Muscle of leg (tissue), 11 donors: ENCODE results near the gene GRAMD1B. TPM values are rescaled to one million over a fixed set of nuclear protein-coding genes. Genes with fewer than 3 reads are reported as not detected.
A peak's percentile ranks its signal among the peaks of the same experiment; 100 is the strongest.

Source experiments
- DNase-seq: peaks from one replicate; pipeline ENCODE4 v3.0.0; 2013
- H3K27ac ChIP-seq: one replicate; pipeline ENCODE4 v1.5.1; 2013; ENCODE audit warnings: mild to moderate bottlenecking, low read length, control low read depth
- H3K27me3 ChIP-seq: one replicate; pipeline ENCODE4 v1.6.1; 2013; ENCODE audit warnings: low read length; ENCODE audit not compliant: control insufficient read depth, insufficient read depth
- H3K36me3 ChIP-seq: one replicate; pipeline ENCODE4 v1.6.1; 2013; ENCODE audit warnings: low read length; ENCODE audit not compliant: control insufficient read depth, insufficient read depth
- H3K4me1 ChIP-seq: one replicate; pipeline ENCODE4 v1.6.1; 2013; ENCODE audit warnings: low read length; ENCODE audit not compliant: control insufficient read depth, insufficient read depth
- H3K4me3 ChIP-seq: one replicate; pipeline ENCODE4 v1.5.1; 2013; ENCODE audit warnings: low read length, control low read depth
- H3K9me3 ChIP-seq: replicated peaks from 2 replicates; pipeline ENCODE4 v1.6.1; 2013; ENCODE audit warnings: low read depth, low read length; ENCODE audit not compliant: control insufficient read depth
- WGBS: methylation state at CpG from one replicate; pipeline ENCODE4 v1.1.5; 2013; ENCODE audit warnings: missing lambda C conversion rate; ENCODE audit not compliant: insufficient coverage; 5-methylcytosine and 5-hydroxymethylcytosine counted together
- polyA plus RNA-seq, 8 donors: library from polyadenylated mRNA; unstranded; fragments of 120-200 nt; gene quantifications; one replicate each; pipeline versions ENCODE4 v1.2.1 to v1.2.3, GENCODE V29; 2013; ENCODE audit warnings: inconsistent platforms in 1 of 8, low replicate concordance in 1 of 8; ENCODE audit not compliant: insufficient read length in 8 of 8, insufficient read depth in 1 of 8
- total RNA-seq: library from RNA; stranded (reverse); fragments of 120-200 nt; gene quantifications from one replicate; pipeline ENCODE4 v1.2.4, GENCODE V29; 2013

The GRAMD1B gene
- total and polyA plus RNA-seq, 9 donors: 6.9 to 10.9 (median 8.7) TPM

DNA sequence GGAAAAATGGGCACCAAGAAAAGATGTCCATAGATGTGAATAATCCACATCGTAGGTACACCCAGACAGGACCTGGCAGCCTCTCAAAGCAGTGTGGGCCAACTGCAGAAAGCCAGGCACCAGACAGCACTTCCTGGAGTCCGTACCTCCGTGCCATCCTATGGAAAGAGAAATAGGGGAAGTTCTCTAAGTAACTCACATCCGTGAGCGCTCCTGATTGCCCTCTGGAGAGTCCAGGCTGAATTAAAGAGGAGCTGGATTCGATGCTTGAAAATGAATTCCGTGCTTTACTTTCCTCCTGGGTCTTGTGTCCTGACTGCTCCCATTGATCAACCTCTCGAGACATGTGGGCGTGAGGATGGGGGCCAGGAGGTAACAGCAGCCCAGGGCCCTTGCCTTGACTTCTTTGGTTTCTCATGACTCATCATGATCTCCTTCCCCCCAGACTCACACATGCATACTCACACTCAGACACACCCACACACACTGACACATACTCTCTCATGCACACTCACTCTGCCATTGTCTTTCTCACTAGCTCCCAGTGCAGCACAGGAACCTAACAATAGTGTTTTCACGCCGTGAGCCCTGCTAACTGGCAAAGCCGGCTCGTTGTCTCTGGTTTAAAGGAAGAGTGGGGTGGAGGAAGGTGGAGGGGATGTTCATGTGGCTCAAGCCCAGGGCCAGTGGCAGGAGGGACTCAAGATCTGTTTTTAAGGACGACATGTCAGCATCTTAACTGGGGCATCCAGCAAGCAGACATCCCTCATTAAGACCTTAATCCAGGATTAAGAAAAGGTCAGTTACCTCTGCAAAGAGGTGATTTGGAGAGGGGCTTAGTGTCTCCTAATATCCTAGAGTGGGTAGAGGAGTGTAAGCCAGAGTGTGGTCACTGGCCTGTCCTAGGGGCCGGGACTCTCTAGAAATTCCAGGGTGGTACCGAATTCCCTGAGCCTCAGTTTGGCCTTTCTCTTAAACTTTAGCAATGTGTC, 120.2 kb downstream of the GRAMD1B start:
- Histone ChIP-seq H3K27me3 (no peaks in the 10 kb centered on the region), H3K4me3 (no peak overlapping the region), H3K27ac (no peak overlapping the region), H3K36me3 (no peaks in the 10 kb centered on the region), H3K9me3 (no peaks in the 10 kb centered on the region), H3K4me1 (no peaks in the 10 kb centered on the region)
- WGBS: 63% methylated on average over 9 of the region's 16 CpGs
- DNase-seq: no peak

GRCh38 chr11:123551079-123551478, 121.0 kb downstream of the GRAMD1B start:
- Histone ChIP-seq H3K27me3 (no peaks in the 10 kb centered on the region), H3K4me1 (no peaks in the 10 kb centered on the region), H3K4me3 (no peak overlapping the region), H3K9me3 (no peaks in the 10 kb centered on the region), H3K27ac (no peak overlapping the region), H3K36me3 (no peaks in the 10 kb centered on the region)
- WGBS: 81% methylated on average over 5 of the region's 6 CpGs
- DNase-seq: no peak

DNA sequence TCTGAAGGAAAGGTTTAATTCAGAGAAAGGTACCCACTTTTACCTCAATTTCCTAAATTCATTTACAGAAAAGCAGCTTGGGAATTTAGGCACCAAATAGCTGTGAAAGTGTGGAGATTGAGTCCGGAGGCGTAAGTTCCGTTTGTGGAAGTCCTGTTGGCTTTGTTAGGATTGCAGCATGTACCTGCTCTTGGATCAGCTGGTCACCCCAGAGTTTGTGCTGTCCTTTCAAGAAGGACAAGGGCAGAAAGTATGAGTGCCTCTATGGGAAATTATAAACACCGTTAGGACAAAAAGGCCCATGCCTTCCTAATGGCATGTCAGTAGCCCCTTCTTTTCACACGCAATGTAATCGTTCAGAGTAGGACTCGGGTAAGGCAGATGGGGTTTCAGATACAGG, 126.6 kb downstream of the GRAMD1B start:
- Histone ChIP-seq H3K4me1 (peaks cover 22% of the 10 kb centered on the region), H3K9me3 (no peaks in the 10 kb centered on the region), H3K27ac (no peak overlapping the region), H3K4me3 (no peak overlapping the region), H3K27me3 (no peaks in the 10 kb centered on the region), H3K36me3 (no peaks in the 10 kb centered on the region)
- WGBS: 89% methylated on average over 4 of the region's 7 CpGs
- no peak for DNase-seq

- Histone ChIP-seq H3K27ac (no peak overlapping the region), H3K36me3 (no peaks in the 10 kb centered on the region), H3K4me3 (no peak overlapping the region), H3K9me3 (no peaks in the 10 kb centered on the region), H3K4me1 (peaks cover 25% of the 10 kb centered on the region), H3K27me3 (no peaks in the 10 kb centered on the region)
- WGBS: 70% methylated on average over 8 of the region's 12 CpGs
- DNase-seq: no peak
Measured at GRCh38 chr11:123558536-123559315, 128.7 kb downstream of the GRAMD1B start.

DNA sequence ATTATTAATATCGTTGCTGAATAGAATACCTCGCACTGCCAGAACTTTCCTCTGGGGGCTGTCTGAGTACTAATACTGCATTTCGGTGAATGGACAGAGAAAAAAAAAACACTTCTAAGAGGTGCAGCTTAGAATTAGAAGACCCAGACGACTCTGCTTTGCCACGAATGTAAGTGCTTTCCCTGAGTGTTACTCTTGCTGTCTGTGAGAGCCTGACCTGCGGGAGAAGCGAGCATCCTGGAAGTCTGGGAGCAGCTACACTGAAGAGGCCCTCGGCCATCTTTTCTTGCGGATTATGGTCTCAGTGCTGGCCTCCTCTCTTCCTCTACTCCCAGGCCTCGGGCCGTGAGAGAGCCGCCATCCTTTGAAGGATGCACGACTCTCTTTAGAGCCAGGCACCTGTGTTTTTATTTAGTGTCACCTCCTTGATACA, 129.5 kb downstream of the GRAMD1B start:
- H3K9me3 ChIP-seq: no peaks in the 10 kb centered on the region
- H3K27me3 ChIP-seq: no peaks in the 10 kb centered on the region
- WGBS: 14% methylated on average over 11 of the region's 13 CpGs
- DNase-seq: peak; percentile 36
- H3K4me3 ChIP-seq: peak overlapping the region; percentile 38
- H3K27ac ChIP-seq: peak overlapping the region; percentile 67
- no peaks in the 10 kb centered on the region for H3K36me3 ChIP-seq
- H3K4me1 ChIP-seq: peaks cover 25% of the 10 kb centered on the region

DNA sequence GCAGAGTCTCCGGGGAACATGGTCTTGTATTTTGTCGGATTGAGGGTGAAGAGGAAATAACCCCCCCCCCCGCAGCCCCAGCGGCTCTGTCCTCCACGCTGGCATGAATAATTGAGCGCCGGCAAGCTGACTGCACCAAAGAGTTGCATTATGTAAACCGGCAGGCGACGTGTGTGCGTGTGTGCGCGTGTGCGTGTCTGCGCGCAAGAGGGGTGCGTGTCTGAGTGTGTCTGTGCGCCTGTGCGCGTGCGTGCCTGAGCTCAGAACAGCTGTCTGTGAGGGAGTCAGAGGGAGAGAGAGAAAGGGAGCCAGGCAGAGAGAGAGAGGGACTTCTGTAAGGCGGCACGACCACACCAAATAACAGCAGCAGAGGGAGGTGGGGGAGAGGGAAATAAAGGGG, 129.9 kb downstream of the GRAMD1B start:
- H3K27ac ChIP-seq: peak overlapping the region; percentile 67
- H3K4me3 ChIP-seq: peak overlapping the region; percentile 38
- H3K9me3 ChIP-seq: no peaks in the 10 kb centered on the region
- no peaks in the 10 kb centered on the region for H3K36me3 ChIP-seq
- no peaks in the 10 kb centered on the region for H3K27me3 ChIP-seq
- peak; percentile 82 for DNase-seq
- peaks cover 25% of the 10 kb centered on the region for H3K4me1 ChIP-seq
- WGBS: 0% methylated on average over 18 of the region's 23 CpGs

GRCh38 chr11:123561431-123561800, 131.3 kb downstream of the GRAMD1B start:
- WGBS: 48% methylated on average over 2 of the region's 5 CpGs
- H3K27ac ChIP-seq: no peak overlapping the region
- H3K27me3 ChIP-seq: no peaks in the 10 kb centered on the region
- DNase-seq: no peak
- no peaks in the 10 kb centered on the region for H3K9me3 ChIP-seq
- H3K36me3 ChIP-seq: no peaks in the 10 kb centered on the region
- peaks cover 25% of the 10 kb centered on the region for H3K4me1 ChIP-seq
- H3K4me3 ChIP-seq: no peak overlapping the region

DNA sequence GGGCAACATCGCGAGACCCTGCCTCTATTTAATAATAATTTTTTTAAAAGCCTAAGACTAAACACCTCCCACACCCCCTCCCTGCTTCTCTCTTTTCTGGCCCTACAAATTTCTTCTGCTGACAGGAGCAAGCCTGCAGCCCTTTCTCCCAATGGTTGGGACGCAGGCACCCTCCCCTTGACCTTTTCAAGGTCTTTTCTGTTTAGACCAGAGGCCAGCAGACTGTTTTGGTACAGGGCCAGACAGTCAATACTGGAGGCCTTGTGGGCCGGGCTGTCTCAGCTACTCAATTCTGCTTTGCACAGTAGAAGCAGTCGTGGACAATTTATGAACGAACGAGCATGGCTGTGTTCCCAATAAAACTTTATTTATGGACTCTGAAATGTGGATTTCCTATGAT, 132.1 kb downstream of the GRAMD1B start:
- Histone ChIP-seq H3K27me3 (no peaks in the 10 kb centered on the region), H3K4me1 (peaks cover 25% of the 10 kb centered on the region), H3K36me3 (no peaks in the 10 kb centered on the region), H3K4me3 (no peak overlapping the region), H3K27ac (no peak overlapping the region), H3K9me3 (no peaks in the 10 kb centered on the region)
- WGBS: 41% methylated on average over 3 of the region's 7 CpGs
- DNase-seq: no peak

GRCh38 chr11:123562829-123563228, 132.8 kb downstream of the GRAMD1B start:
- peaks cover 25% of the 10 kb centered on the region for H3K4me1 ChIP-seq
- no peaks in the 10 kb centered on the region for H3K27me3 ChIP-seq
- 47% methylated on average over 7 of the region's 8 CpGs for WGBS

DNA sequence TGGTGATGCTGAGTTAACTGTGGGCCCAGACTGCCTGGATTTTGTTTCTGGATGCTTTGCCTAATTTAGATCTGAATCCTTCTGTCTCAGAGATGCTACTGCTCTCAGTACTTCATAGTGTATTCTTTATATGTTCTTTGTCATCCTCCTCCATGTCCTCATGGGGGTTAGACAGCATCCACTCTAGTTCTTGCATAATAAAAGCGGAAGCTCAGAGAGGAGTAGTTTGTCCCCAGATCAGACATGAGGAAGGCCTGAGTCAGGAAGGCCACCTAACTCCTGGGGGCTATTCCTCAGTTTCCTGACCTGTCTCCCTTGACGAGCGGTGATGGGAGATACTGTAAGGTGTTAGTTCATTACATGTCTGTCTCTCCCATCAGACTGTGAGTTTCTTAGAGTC, 134.2 kb downstream of the GRAMD1B start:
- no peak for DNase-seq
- no peak overlapping the region for H3K4me3 ChIP-seq
- peaks cover 25% of the 10 kb centered on the region for H3K4me1 ChIP-seq
- no peak overlapping the region for H3K27ac ChIP-seq
- H3K9me3 ChIP-seq: no peaks in the 10 kb centered on the region
- H3K36me3 ChIP-seq: no peaks in the 10 kb centered on the region
- no peaks in the 10 kb centered on the region for H3K27me3 ChIP-seq
- no CpG with 5 or more reads among the region's 3 CpGs for WGBS

More at GRCh38 chr11:123562829-123563228, 132.8 kb downstream of the GRAMD1B start:
- Histone ChIP-seq H3K36me3 (no peaks in the 10 kb centered on the region), H3K9me3 (no peaks in the 10 kb centered on the region), H3K4me3 (no peak overlapping the region), H3K27ac (no peak overlapping the region)
- DNase-seq: no peak
